Neutrophil (primary cell): ENCODE data around the gene CCDC197.

ENCODE experiments used
- H3K27ac ChIP-seq: fragments of 200-600 bp; sonication (generic); 2 replicates; pipeline ENCODE4 v1.5.1; 2016; ENCODE audit warnings: mild to moderate bottlenecking, moderate library complexity
- H3K27me3 ChIP-seq: fragments of 200-600 bp; sonication (generic); 2 replicates; pipeline ENCODE4 v1.6.0; 2016; ENCODE audit warnings: mild to moderate bottlenecking
- H3K36me3 ChIP-seq: fragments of 200-600 bp; sonication (generic); 2 replicates; pipeline ENCODE4 v1.5.1; 2017
- H3K4me1 ChIP-seq, 2 experiments: fragments of 200-600 bp in 1 of 2; sonication (generic) in 1 of 2; 1 replicate in 1 of 2; 2 replicates in 1 of 2; pipeline versions ENCODE4 v1.5.1 to v1.6.1; 2013 to 2016; ENCODE audit warnings: low read depth in 1 of 2, low read length in 1 of 2, mild to moderate bottlenecking in 1 of 2, moderate library complexity in 1 of 2; ENCODE audit not compliant: control insufficient read depth in 1 of 2, insufficient read depth in 1 of 2
- H3K4me3 ChIP-seq, 2 experiments: fragments of 200-600 bp in 1 of 2; sonication (generic) in 1 of 2; 1 replicate in 1 of 2; 2 replicates in 1 of 2; pipeline ENCODE4 v1.5.1; 2013 to 2016; ENCODE audit warnings: low read depth in 1 of 2, low read length in 1 of 2, mild to moderate bottlenecking in 1 of 2, moderate library complexity in 1 of 2
- H3K9me3 ChIP-seq: fragments of 200-600 bp; sonication (generic); 2 replicates; pipeline ENCODE4 v1.5.1; 2016
- TF ChIP-seq, protein P1 (sequence below): fragments of 200-600 bp; sonication (generic); IDR thresholded peaks from 2 replicates; pipeline ENCODE4 v1.5.1; 2016; ENCODE audit warnings: antibody characterized with exemption

Gene CCDC197

GRCh38 chr14:93977171-93977570 lies 19.9 kb upstream of the CCDC197 start:
- Histone ChIP-seq H3K9me3 (no peaks in the 10 kb centered on the region), H3K36me3 (no peaks in the 10 kb centered on the region), H3K4me1 (peaks cover 0 to 4% of the 10 kb centered on the region in 2 experiments), H3K27me3 (peaks cover 40% of the 10 kb centered on the region), H3K4me3 (no peak overlapping the region), H3K27ac (no peak overlapping the region)
- TF ChIP-seq, protein P1, sequence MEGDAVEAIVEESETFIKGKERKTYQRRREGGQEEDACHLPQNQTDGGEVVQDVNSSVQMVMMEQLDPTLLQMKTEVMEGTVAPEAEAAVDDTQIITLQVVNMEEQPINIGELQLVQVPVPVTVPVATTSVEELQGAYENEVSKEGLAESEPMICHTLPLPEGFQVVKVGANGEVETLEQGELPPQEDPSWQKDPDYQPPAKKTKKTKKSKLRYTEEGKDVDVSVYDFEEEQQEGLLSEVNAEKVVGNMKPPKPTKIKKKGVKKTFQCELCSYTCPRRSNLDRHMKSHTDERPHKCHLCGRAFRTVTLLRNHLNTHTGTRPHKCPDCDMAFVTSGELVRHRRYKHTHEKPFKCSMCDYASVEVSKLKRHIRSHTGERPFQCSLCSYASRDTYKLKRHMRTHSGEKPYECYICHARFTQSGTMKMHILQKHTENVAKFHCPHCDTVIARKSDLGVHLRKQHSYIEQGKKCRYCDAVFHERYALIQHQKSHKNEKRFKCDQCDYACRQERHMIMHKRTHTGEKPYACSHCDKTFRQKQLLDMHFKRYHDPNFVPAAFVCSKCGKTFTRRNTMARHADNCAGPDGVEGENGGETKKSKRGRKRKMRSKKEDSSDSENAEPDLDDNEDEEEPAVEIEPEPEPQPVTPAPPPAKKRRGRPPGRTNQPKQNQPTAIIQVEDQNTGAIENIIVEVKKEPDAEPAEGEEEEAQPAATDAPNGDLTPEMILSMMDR = no peak

DNA sequence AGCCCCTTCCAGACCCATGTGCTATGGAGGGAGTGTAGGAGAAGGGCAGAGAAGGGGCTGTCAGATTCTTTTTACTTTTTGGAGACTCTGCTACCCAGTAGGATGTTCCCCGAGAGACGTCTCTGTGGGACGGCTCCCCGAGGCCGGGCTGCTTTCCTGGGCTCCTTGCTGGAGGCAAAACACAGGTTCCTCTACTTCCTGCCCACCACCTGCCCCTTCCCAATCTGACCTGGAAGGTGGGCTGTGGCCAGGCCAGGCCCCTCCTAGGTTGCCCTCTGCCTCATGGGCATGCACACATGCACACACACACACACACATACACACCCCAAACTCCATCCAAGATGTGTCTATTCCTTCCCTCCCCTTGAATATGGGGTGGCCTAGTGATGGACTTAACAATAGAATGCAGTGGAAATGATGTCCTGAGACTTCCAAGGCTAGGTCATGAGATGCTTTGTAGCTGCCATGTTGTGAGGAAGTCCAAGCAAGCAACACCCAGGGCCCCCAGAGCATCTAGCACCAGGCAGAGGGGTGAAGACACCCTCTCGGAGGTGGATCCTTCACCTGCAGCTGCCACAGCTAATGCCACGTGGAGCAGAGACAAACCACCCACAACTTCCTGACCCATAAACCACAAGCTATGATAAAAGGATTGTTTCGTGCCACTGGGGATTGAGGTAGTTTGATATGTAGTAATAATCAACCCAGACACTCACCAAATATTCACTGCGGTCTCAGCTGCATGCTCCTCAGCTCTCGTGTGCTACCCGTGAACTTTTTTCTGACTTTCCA lies 19.1 kb upstream of the CCDC197 start:
- peaks cover 0 to 4% of the 10 kb centered on the region in 2 experiments for H3K4me1 ChIP-seq
- H3K27ac ChIP-seq = no peak overlapping the region
- no peaks in the 10 kb centered on the region for H3K36me3 ChIP-seq
- no peaks in the 10 kb centered on the region for H3K9me3 ChIP-seq
- H3K4me3 ChIP-seq = no peak overlapping the region
- peaks cover 40% of the 10 kb centered on the region for H3K27me3 ChIP-seq
- TF ChIP-seq, protein P1 = no peak

DNA sequence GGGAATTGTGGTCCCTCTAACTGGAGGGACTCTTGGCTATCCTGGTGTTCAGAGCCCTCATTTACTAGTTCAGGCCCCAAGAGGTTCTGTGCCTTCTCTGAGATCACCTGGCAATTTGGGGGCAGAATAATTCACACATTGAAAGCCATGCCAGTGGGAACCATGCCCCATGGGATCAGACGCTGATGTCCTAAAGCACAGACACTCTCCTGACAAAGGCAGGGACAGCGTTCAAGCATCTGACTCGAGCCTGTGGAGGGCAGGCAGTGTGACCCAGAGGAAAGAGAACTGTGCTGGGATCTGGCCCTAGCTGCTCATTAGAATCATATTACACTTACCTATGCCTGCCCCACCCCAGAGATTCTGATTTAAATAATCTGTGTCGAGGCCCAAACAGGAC lies 18.4 kb upstream of the CCDC197 start:
- no peaks in the 10 kb centered on the region for H3K9me3 ChIP-seq
- peaks cover 0 to 4% of the 10 kb centered on the region in 2 experiments for H3K4me1 ChIP-seq
- no peaks in the 10 kb centered on the region for H3K36me3 ChIP-seq
- no peak overlapping the region for H3K27ac ChIP-seq
- peaks cover 40% of the 10 kb centered on the region for H3K27me3 ChIP-seq
- no peak overlapping the region for H3K4me3 ChIP-seq
- TF ChIP-seq, protein P1 = no peak

DNA sequence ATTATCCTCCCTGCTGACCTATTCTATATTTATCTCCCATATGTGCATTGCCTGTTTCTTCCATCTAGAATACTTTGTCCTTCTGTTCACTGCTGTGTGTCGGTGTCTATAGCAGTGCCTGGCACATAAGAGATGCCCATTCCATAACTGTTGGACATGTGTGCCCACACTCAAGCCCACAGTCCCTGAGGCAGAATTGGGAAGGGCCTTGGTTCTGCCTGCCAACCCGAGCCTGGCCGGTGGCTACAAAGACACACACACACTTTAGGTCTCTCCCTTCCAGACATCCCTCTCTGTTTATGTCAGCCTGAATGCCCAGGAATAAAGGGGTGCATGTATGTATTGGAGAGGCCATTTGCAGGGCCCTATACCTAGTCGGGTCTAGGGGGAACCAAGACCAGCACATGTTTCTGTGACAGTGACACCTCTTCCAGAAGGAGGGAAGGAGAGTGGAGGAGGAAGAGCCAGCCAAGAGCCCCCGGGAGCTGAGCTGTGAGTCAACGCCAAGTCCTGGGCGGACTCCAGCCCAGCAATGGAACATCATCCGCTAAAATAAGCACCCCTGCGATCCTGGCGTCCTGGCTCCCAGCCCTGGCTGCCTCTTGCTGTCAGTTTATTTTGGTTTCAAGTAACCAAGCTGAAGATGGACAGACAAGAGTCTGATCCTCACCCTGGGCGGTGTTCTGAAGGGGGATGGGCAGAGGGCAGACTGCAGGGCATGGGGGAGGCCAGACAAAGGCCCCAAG lies 16.5 kb upstream of the CCDC197 start:
- Histone ChIP-seq H3K27ac (no peak overlapping the region), H3K4me3 (no peak overlapping the region), H3K27me3 (peaks cover 33% of the 10 kb centered on the region), H3K9me3 (no peaks in the 10 kb centered on the region), H3K4me1 (peaks cover 0 to 4% of the 10 kb centered on the region in 2 experiments), H3K36me3 (no peaks in the 10 kb centered on the region)
- TF ChIP-seq, protein P1 = no peak

DNA sequence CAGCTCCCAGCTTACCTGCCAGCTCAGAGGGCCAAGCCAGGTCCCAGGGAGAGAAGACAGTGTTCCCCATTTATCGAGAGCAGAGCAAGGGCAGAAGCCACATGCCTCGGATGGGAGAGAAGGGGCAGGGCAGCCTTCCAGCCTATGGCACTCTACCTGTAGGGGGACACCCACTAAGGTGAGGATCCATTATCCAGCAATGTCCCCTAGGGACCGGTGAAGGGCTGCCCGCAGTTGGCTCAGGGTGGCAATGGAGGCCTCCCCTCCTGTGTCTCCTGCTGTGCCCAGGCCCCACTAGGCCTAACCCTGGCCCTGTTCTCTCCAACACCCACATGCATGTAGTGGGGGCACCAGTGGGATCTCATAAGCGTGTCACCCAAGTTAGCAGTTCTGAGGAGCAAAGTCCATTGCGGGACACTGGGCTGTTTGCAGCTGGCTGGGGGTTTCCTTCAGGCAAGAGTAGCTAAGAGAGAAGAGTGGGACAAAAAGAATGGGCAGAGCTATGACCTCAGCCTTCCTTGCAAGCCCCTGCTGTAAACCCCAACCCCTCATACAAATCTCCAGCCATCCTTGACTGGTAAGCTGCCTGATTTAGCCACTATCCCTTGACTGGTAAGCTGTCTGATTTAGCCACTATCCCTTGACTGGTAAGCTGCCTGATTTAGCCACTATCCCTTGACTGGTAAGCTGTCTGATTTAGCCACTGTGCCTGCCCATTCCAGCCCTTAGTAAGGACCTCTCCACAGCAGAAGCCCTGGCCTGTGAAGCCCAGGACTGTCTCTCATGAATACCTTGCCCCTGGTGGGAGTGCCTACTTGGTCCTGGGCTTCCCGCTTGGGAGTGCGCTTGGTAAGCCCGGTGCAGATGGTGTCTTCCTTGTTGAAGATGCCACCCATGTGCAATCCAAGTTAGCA lies 15.5 kb upstream of the CCDC197 start:
- Histone ChIP-seq H3K4me1 (peaks cover 0 to 1% of the 10 kb centered on the region in 2 experiments), H3K4me3 (no peak overlapping the region), H3K27me3 (peaks cover 25% of the 10 kb centered on the region), H3K36me3 (no peaks in the 10 kb centered on the region), H3K9me3 (no peaks in the 10 kb centered on the region), H3K27ac (no peak overlapping the region)
- TF ChIP-seq, protein P1 = no peak
